HEK293T (cell line): ENCODE results near the gene IKZF1.

Source experiments
- CTCF ChIA-PET: fragments of 350-600 bp; formaldehyde crosslinking; extraction: SDS; loops from one replicate; lab custom pipeline; 2021; ENCODE audit warnings: antibody characterized with exemption, inconsistent platforms; lab: Yijun Ruan, JAX
- POLR2A ChIA-PET: fragments of 350-600 bp; formaldehyde crosslinking; extraction: SDS; loops from one replicate; lab custom pipeline; 2020; ENCODE audit warnings: antibody characterized with exemption, inconsistent platforms; lab: Yijun Ruan, JAX
- DNase-seq: peaks from one replicate; pipeline ENCODE4 v3.0.0; 2012; ENCODE audit warnings: mixed read lengths; ENCODE audit errors: extremely low spot score
- ARNT ChIP-seq: fragments of 450-650 bp; IDR thresholded peaks from 2 replicates; pipeline ENCODE4 v1.6.1; 2017; ENCODE audit warnings: mild to moderate bottlenecking
- BHLHE40 ChIP-seq: fragments of 450-650 bp; IDR thresholded peaks from 2 replicates; pipeline ENCODE4 v1.6.1; 2016; ENCODE audit warnings: mild to moderate bottlenecking, moderate library complexity, borderline replicate concordance
- CTBP1 ChIP-seq: fragments of 450-650 bp; IDR thresholded peaks from 2 replicates; pipeline ENCODE4 v1.6.1; 2016; ENCODE audit warnings: borderline replicate concordance
- ELF4 ChIP-seq: fragments of 450-650 bp; IDR thresholded peaks from 2 replicates; pipeline ENCODE4 v1.6.1; 2017; ENCODE audit warnings: antibody characterized with exemption
- FOXA1 ChIP-seq: fragments of 450-650 bp; IDR thresholded peaks from 2 replicates; pipeline ENCODE4 v1.6.1; 2016; ENCODE audit warnings: mild to moderate bottlenecking
- FOXK2 ChIP-seq: fragments of 450-650 bp; IDR thresholded peaks from 2 replicates; pipeline ENCODE4 v1.6.1; 2016; ENCODE audit warnings: mild to moderate bottlenecking
- FOXM1 ChIP-seq: fragments of 450-650 bp; IDR thresholded peaks from 2 replicates; pipeline ENCODE4 v1.6.1; 2017; ENCODE audit warnings: mild to moderate bottlenecking, borderline replicate concordance
- HDGF ChIP-seq: fragments of 450-650 bp; IDR thresholded peaks from 2 replicates; pipeline ENCODE4 v1.6.1; 2017; ENCODE audit warnings: antibody characterized with exemption, borderline replicate concordance
- L3MBTL2 ChIP-seq: fragments of 450-650 bp; conservative IDR thresholded peaks from 2 replicates; pipeline ENCODE4 v1.6.1; 2016; ENCODE audit warnings: mild to moderate bottlenecking
- LEF1 ChIP-seq: fragments of 450-650 bp; IDR thresholded peaks from 2 replicates; pipeline ENCODE4 v1.6.1; 2017; ENCODE audit warnings: mild to moderate bottlenecking, borderline replicate concordance
- NFRKB ChIP-seq: fragments of 450-650 bp; IDR thresholded peaks from 2 replicates; pipeline ENCODE4 v1.6.1; 2016; ENCODE audit warnings: mild to moderate bottlenecking, moderate library complexity
- SP1 ChIP-seq: fragments of 450-650 bp; IDR thresholded peaks from 2 replicates; pipeline ENCODE4 v1.6.1; 2017
- SUZ12 ChIP-seq: fragments of 450-650 bp; IDR thresholded peaks from 2 replicates; pipeline ENCODE4 v1.6.1; 2016; ENCODE audit warnings: mild to moderate bottlenecking
- TARDBP ChIP-seq: fragments of 450-650 bp; IDR thresholded peaks from 2 replicates; pipeline ENCODE4 v1.6.1; 2016
- ZNF384 ChIP-seq: fragments of 450-650 bp; IDR thresholded peaks from 2 replicates; pipeline ENCODE4 v1.6.1; 2016
- TF ChIP-seq, protein P1 (sequence below): fragments of 450-650 bp; IDR thresholded peaks from 2 replicates; pipeline ENCODE4 v1.6.1; 2016

Gene IKZF1

DNA sequence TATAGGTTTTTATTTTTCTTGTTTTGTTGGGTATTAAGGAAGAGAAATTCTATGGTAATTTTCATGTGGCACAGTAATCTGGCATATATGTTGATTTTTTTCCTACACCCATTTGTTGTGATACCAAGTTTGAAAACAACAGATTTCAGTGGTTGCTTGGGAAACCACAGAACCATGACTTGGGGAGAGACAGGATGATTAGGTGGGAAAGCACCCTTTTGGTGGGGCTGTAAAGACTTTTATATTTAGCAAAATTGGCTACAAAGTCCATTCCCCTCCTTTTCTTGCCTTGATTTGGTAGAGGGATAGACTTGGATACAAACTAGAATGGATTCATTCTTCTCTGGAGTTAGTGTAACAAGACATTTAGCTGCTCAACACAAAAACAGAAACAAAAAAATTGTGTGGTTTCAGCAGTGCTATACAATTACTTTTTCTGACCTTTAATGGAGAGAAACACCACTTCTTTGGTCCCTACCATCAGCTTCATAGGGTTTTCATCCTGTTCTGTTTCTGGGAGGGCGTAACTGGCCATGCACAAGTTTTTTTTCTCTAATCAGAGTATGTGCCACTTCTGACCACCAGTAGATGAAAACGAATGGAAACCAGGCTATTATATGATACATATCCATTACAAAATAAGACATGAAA, 92.9 kb downstream of the IKZF1 start:
- POLR2A ChIA-PET = no interaction called here
- DNase-seq = no peak
- CTCF ChIA-PET = no interaction called here
- TF ChIP-seq SUZ12 = no peak
- TF ChIP-seq NFRKB = no peak
- TF ChIP-seq CTBP1 = no peak

DNA sequence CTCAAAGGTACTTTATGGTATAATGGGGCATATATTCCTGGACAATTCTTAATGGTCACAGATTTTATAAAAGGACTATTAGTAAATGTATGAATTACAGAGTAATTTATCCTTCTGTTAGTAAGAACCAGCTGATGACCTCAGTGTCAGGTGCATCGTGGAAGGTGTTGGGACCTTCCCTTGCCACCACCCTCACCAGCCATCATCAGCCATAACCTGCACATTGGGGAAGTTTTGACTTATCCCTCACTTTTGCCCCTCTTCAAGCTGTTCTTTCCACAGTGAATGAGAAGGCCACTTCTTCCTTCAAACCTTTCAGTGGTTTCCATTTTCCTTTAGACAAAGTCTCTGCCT, 93.4 kb downstream of the IKZF1 start:
- TF ChIP-seq NFRKB (no peak), HDGF (no peak), ZNF384 (no peak), LEF1 (no peak), SP1 (no peak), ELF4 (no peak), BHLHE40 (no peak), FOXM1 (no peak), TARDBP (no peak), CTBP1 (no peak), FOXK2 (no peak), SUZ12 (no peak), FOXA1 (no peak), ARNT (no peak), L3MBTL2 (no peak)
- TF ChIP-seq, protein P1, sequence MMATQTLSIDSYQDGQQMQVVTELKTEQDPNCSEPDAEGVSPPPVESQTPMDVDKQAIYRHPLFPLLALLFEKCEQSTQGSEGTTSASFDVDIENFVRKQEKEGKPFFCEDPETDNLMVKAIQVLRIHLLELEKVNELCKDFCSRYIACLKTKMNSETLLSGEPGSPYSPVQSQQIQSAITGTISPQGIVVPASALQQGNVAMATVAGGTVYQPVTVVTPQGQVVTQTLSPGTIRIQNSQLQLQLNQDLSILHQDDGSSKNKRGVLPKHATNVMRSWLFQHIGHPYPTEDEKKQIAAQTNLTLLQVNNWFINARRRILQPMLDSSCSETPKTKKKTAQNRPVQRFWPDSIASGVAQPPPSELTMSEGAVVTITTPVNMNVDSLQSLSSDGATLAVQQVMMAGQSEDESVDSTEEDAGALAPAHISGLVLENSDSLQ = no peak
- ChIA-PET CTCF (no interaction called here), POLR2A (no interaction called here)
- DNase-seq = no peak

DNA sequence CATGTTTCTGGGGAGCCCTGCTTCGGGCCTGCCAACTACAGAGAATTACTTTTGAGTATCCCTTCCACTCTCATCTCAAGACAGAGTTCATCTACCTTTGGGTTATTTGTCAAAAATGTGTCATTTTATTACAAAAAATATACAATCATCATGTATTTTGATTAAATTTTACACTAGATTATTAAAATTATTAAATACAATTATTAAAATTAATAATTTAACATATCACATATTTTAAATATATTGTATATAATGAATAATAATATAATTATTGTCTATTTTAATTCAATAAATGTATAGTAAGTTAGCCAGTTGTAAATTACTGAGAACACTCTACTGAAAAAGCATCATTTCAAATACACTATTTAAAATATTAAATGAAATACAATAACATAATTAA, 94.7 kb downstream of the IKZF1 start:
- ChIA-PET CTCF (no interaction called here), POLR2A (no interaction called here)
- TF ChIP-seq ZNF384 (no peak), FOXM1 (no peak), FOXA1 (no peak), SUZ12 (no peak), HDGF (no peak), BHLHE40 (no peak), TARDBP (no peak), L3MBTL2 (no peak), ELF4 (no peak)
- no peak for DNase-seq

DNA sequence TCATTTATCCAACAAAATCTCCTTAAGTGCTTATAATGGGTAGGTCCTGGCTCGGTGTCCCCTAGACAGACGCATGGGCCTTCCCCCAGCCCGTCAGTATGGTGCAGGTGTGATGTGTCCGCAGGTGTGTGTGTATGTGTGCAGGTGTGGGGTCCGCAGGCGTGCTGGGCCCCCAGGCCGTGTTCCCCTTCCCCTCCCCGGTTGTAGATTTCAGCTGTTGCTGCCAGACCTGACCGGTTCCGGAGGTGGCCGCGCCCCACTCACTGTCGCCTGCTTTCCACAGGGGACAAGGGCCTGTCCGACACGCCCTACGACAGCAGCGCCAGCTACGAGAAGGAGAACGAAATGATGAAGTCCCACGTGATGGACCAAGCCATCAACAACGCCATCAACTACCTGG, 95.1 kb downstream of the IKZF1 start:
- no peak for TF ChIP-seq FOXA1
- no peak for TF ChIP-seq SUZ12
- no peak for TF ChIP-seq CTBP1
- no peak for TF ChIP-seq LEF1
- no peak for TF ChIP-seq TARDBP
- TF ChIP-seq ARNT = no peak
- TF ChIP-seq FOXK2 = no peak
- TF ChIP-seq ZNF384 = no peak
- TF ChIP-seq, protein P1 = no peak
- no peak for TF ChIP-seq ELF4
- TF ChIP-seq NFRKB = no peak
- no peak for TF ChIP-seq HDGF
- TF ChIP-seq BHLHE40 = no peak
- no peak for TF ChIP-seq FOXM1
- TF ChIP-seq SP1 = no peak
- no peak for TF ChIP-seq L3MBTL2
- POLR2A ChIA-PET = no interaction called here
- CTCF ChIA-PET = no interaction called here
- DNase-seq = no peak

DNA sequence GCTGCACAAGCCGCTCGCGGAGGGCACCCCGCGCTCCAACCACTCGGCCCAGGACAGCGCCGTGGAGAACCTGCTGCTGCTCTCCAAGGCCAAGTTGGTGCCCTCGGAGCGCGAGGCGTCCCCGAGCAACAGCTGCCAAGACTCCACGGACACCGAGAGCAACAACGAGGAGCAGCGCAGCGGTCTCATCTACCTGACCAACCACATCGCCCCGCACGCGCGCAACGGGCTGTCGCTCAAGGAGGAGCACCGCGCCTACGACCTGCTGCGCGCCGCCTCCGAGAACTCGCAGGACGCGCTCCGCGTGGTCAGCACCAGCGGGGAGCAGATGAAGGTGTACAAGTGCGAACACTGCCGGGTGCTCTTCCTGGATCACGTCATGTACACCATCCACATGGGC, 95.6 kb downstream of the IKZF1 start:
- CTCF ChIA-PET = no interaction called here
- TF ChIP-seq CTBP1 (no peak), ZNF384 (no peak), ELF4 (no peak), SP1 (no peak), FOXK2 (no peak), FOXM1 (no peak), SUZ12 (no peak)
- no peak for DNase-seq
- POLR2A ChIA-PET = no interaction called here

DNA sequence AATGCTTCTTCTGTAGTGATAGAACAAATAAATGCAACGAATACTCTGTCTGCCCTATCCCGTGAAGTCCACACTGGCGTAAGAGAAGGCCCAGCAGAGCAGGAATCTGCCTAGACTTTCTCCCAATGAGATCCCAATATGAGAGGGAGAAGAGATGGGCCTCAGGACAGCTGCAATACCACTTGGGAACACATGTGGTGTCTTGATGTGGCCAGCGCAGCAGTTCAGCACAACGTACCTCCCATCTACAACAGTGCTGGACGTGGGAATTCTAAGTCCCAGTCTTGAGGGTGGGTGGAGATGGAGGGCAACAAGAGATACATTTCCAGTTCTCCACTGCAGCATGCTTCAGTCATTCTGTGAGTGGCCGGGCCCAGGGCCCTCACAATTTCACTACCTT, 99.9 kb downstream of the IKZF1 start:
- ChIA-PET CTCF (no interaction called here), POLR2A (no interaction called here)
- TF ChIP-seq SP1 = no peak
- TF ChIP-seq ARNT = no peak
- no peak for TF ChIP-seq HDGF
- no peak for TF ChIP-seq FOXA1
- TF ChIP-seq FOXK2 = no peak
- TF ChIP-seq FOXM1 = no peak
- peak; percentile 15 for DNase-seq

DNA sequence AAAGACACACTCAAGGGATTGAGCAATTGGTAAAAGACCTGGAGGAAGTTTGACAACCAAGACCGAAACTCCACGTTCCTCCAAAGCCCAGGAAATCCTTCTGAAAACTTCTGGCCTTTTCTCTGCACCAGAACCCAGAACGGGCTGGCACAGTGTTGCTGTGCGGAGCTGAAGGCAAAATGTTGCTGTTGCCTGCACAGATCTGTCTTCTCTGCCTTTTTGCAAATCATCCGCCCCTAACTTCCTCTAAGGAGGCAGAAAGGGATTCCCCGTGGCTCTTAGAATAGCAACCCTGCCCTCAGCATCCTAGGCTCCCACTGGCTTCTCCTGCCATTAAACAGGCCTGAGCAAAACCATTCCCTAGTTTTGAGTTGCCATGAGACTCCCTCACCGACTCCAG, 100.7 kb downstream of the IKZF1 start:
- TF ChIP-seq ZNF384 (no peak), L3MBTL2 (no peak), ELF4 (no peak), SP1 (no peak), BHLHE40 (no peak), CTBP1 (no peak), SUZ12 (no peak), FOXK2 (no peak), ARNT (no peak)
- TF ChIP-seq, protein P1 = no peak
- no peak for DNase-seq
- ChIA-PET CTCF (no interaction called here), POLR2A (no interaction called here)
